GM19240 (cell line): ENCODE measurements around the gene SRC.

Experiments used
- DNase-seq: peaks from one replicate; pipeline ENCODE4 v3.0.0; 2011; ENCODE audit warnings: low spot score; ENCODE audit not compliant: insufficient read length

The SRC gene

DNA sequence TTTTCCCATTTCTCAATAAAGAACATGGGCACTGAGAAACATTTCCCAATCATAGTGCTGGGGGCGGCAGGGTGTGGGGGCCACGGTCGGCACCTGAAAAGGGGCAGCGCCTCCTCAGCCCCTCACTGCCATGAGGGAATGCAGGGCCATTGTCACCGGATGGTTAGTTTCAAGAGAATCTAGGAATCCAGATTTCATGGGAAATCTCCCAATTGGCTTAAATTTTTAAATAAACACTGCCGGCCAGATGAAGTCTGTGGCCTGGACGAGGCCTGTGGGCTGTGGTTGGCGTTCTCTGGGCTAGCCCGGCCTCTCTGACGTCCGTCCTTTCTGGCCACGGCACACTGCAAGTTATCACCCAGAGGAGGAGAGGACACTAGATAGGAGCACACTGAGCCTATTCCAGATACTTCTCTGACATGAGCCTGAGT, 30.9 kb upstream of the SRC start:
- no peak for DNase-seq

DNA sequence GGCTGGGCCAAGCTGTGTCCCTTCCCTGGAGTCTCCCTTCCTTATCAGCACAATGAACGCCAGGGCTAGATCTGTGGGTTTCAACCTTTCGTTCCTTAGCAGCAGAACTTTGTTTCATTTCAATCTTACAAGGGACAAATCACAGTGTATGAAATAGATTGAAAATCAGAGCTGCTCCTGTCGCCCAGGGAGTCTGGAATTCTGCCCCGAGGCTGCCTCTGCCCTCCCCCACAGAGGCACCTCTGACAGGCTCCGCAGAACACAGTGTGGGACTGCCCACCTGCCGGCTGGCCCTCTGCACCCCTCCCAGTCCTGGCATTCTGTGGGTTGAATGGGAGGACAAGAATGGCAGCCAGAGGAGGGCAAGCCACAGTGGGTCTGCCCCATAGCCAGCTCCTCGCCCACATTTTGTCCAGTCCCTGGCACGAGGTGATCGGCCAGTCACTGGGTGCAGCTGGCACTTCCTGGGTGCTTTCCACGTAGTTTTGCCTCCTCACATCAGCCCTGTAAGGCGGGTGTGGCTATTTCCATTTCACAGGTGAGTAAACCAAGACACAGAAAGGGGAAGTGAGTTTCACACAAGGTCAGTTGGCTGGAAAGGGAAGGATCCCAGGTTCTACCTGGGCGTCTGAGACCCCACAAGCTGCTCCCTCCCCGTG, 30.4 kb upstream of the SRC start:
- no peak for DNase-seq

DNA sequence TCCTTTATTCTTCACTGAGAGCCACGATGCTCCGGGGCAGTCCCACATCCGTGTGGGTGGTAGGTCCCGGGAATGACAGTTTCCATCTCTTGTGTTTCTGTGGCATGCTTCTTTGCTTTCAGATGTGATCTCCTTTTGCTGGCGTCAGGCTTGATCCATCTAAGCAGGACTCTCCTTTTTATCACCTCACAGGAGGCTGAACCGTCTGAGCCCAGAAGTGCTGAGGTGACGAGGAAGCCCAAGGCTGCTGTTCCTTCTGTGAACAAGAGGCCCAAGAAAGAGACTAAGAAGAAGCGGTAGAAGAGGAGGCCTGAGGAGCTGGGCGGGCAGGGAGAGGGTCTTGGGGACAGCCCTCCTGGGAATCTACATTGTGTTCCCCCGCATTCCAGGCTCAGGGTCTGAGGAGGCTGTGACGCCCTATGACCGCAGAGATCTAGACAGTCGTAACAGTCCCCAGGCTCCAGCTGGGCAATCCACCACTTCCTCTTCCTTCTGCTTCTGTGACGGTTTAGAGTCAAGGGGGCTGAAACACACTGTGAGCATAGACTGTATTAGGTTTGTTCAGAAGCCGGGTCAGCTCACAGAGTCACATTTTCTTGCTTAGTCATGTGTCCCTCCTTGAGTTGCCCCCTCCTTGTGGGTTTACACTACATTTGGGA, 29.7 kb upstream of the SRC start:
- DNase-seq: peak; percentile 50

DNA sequence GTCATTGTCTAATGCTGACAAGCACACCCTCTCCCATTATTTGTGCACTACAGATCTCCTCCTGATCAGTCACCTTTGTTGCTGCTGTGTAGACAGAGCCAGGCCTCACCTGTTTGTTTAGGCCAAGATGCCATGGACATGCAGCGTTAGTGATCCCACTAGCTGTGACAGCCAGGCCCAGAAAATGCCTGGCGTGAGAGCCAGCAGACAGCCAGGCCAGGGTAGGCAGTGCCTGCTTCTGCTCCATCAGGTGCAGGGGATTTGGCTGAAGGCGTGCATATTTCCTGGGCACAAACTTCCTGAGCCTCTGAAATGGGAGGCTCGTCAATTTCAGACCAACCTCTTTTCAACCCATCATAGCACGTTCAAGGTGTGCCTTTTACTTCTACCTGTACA, 29.2 kb upstream of the SRC start:
- no peak for DNase-seq

DNA sequence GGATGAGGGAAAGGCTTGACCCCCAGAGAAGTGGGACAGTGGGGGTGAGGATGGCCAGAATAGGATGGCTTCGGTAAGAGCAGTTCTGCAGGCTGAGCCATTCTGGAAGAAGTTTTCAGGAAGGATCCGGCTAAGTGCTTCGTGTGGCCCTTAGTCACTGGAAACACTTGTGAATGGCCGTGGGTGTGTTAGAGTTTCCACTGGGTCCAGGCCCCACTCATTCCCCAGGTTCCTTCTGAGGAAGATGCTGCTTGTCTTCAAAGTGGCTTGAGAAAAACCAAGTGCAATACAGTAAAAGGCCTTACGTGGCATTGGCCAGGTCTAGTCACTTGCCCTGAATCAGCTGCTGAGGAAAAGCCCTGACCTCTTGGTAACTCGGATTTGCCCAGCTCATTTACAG, 28.6 kb upstream of the SRC start:
- no peak for DNase-seq

DNA sequence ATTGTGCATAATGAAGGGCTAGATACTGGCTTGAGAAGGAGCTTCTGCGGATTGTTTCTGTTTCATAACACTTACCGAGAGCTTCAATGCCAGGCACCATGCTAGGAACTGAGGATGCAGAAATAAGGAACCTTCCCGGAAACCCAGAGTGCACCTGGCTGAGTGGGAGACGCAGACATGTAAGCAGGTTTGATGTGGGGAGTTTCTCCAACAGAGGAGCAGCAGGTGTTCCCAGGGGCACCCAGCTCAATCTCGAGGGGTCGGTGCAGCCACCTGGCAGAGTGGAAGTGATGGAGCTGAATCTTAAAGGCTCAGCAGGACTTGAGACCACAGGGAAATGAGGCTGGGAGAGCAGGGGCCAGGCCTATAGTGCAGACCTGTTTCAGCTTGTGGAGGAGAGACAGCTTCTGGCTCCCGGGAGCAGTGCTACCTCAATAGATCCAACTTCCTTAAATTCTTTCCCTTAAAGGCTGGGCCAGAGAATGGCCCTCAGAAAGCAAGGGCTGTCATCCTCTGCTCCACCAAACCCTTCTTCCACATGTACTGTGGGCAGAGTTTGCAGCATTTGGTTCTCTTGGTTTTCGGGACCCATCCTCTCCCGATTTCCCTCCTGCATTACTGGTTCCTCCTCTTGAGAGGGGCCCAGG, 27.8 kb upstream of the SRC start:
- no peak for DNase-seq

DNA sequence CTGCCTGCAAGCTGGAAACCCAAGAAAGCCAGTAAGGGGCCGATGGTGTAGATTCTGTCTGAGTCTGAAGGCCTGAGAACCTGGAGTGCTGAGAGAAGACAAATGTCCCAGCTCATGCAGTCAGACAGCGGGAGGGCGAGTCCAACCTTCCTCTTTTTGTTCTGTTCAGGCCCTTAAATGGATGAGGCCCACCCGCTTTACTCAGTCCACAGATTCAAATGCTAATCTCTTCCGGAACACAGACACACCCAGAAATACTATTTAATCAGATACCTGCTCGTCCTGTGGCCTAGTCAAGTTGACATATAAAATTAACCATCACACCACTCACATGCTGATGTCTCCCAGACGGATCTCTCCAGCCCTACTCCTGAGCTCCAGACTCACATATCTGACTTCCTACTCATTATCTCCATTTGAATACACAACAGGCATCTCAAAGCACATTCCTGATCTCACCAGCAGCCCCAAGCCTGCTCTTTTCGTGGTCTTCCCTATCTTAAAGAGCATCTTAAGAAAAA, 26.7 kb upstream of the SRC start:
- DNase-seq: no peak

DNA sequence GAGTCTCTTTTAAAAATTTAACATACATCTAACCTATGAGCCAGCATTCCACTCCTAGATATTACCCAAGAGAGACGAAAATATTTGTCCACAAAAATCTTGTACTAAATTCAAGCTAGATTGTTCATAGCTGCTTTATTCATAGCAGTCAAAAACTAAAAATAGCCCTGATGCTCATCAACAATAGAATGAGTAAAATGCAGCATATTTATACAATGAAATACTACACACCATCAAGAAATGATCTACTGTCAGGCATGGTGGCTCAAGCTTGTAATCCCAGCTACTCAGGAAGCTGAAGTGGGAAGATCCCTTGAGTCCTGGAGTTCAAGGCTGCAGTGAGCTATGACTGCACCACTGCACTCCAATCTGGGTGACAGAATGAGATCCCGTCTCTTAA, 22.0 kb upstream of the SRC start:
- no peak for DNase-seq

DNA sequence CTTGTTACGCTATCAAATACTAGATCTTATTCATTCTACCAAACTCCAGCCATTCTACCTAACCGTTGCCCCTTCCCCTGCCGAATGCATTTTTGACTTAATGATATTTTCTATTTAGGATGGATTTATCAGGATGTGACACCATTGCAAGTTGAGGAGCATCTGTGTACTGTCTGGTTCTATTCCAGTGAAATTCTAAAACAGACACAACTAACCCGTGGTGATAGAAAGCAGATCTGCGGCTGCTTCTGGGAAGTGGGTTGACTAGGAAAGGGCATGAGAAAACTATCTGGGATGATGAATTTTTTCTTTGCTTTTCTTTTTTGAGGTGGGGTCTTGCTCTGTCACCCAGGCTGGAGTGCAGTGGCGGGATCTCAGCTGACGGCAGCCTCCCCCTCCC, 20.7 kb upstream of the SRC start:
- no peak for DNase-seq

DNA sequence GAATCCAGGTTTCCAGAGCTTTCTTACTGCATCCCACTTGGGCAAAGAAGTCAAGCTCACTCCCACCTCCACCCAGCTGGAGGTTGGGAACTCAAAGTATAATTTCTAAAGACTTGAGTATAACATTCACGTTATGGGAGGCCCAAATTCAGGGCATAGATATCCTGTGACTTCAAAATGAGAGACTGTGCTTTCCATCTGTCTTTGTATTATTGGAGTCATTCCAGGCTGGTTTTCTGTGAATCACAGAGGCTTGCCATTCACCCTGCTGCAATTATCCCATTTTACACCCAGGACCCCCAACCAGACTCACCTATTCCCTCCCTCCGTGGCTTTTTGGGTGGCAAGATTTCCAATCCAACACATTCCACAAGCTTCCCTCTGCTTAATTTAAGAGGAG, 19.3 kb upstream of the SRC start:
- no peak for DNase-seq

DNA sequence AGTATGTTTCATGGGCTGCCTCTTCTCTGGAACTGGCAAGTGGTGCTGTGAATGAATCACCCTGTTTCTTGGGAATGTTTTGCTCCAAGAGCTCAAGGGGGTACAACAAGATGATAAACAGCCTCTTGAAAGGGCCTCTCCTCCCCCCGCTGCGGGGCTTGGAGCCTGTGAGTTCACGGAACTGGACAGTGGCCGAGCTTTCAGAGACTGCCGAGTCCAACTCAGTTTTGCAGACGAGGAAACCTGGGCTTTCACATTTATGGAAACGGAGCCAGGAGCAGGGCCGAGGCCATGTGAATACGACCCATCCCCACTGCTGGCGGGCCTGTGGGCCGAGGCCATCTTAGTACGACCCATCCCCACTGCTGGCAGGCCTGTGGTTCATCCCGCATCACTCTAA, 18.2 kb upstream of the SRC start:
- no peak for DNase-seq

DNA sequence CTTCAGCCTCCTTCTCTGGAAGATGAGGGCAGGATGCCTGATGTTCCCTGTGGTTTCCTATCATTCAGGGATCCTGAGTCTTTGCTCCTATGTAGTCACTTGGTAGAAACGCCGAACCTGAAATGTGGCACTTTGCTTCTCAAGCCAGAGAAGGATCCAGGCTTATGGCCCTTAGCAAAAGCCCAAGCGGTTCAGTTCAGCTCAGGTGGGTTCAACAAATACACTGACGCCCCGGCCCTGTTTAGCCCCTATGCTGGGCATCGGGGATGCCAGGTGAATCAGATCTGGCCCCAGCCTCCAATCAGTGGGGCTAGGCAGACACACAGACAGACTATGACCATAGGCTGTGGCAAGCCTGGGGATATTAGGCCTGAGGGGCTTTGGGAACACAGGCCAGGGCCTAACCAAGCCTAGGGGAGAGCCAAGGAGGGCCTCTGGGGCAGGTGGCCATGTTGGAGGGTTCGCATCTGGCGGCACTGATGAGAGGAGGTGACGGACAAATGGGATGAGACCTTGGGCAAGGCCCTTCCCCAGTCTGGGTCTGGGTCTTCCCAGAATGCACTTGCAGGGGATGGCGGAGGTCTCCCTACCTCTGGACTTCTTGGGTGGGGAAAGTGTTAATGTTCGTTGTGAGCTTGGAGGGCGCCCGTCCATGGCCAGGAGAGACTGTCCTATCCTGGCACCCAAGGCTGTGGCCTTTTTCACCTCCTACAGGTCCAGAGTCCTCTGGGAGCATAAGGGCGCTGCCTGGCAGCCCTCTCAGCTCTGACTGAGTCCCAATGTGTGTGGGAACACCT, 17.6 kb upstream of the SRC start:
- no peak for DNase-seq

DNA sequence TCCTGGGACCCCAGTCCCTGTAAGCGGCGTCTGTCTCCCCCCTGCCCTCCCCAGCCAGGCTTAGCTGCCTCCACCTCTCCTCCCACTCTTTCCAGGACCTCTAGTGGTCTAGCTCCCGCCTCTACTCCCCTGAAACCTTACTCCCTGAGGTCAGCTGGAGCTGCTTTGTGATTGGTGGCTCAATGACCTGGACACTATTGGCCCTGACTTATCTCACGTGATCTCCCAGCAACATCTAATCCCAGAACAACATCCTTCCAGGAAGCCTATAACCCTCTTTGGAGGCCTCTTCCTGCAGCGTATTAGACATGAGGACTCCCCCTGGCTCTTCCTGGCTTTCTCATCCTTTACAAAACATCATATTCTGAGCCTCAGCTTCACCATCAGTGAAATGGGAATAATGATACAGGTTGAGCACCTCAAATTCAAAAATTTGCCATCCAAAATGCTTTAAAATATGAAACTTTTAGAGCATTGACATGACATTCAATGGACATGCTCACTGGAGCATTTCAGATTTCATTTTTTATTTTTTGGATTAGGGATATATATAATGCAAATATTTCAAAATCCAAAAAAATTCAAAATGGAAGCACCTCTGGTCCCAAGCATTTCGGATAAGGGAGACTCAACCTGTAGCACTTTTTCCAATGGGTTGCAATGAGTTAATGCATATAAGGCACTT, 16.3 kb upstream of the SRC start:
- DNase-seq: no peak

DNA sequence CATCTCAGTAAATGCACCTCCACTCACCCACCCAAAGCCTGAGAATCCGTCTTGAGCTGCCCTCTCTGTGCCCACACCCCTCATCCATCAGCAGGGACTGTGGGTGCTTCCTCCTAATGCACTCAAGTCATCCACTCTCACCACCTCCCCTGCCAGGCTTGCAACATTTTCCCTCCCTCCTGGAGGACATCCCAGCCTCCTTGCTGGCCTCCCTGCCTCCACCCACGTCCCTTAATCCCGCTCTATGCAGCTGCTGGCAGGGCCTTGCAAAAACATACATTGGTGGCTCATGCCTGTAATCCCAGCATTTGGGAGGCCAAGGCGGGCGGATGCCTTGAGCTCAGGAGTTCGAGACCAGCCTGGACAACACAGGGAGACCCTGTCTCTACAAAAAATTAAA, 15.6 kb upstream of the SRC start:
- no peak for DNase-seq

DNA sequence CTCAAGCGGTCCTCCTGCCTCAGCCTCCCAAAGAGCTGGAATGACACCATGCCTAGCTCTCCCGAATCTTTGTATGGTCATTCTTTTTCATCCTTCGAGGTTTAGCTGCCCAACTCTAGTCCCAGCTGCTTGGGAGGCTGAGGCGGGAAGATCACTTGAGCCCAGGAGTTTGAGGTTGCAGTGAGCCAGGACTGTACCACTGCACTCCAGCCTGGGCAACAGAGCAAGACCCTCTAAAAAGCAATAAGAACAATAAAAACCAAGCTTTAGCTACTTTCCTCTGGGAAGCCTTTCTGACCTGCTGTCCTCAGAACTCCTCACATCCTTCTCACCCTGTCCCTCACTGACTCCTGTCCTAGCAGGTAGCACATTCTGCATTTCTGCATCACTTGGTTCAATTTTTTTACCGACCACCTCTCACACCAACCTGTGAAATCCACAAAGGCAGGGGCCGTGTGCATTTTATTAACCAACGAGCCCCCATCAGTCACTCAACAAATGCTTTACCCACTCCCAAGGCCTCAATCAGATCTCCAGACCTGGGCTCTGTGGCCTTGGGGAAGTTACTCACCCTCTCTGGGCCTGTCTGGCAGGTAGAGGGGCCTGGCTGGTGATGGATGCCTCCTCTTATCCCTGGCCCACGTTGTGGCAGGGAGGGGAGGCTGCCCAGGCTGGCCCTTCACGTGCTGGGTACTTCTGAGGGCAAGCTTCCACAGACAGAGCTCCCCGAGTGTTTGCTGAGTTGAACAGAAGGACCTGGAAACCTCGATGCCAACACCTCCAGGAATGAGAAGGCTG, 14.7 kb upstream of the SRC start:
- DNase-seq: no peak

DNA sequence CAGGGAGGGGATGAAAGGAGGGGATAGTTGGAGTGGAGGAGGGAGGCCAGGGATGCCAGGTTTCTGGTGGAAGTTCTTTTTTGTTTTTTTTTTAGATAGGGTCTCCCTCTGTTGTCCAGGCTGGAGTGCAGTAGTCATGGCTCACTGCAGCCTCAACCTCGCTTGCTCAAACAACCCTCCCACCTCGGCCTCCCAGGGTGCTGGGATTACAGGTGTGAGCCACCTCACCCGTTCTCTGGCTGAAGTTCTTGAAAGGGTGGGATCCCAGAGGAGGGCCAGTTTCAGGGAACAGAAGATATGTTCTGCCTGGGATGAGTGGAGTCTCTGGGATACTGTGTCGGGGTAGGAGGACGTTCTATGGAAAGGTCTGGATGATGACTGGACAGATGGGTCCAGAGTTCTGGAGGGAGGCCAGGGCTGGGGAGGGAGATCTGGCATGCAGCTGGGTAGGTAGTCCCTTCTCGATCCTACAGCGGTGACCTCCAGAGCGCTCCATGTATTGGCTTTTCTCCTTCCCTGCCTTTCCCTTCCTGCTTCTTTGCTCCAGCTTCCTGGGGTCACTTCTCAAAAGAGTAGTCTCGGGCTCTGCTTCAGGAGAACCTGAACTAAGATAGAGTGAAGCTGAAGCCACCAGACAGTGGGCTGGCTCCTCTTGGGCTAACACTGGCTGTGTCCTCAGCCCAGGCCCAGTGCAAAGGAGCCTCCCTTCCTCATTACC, 12.7 kb upstream of the SRC start:
- DNase-seq: no peak

DNA sequence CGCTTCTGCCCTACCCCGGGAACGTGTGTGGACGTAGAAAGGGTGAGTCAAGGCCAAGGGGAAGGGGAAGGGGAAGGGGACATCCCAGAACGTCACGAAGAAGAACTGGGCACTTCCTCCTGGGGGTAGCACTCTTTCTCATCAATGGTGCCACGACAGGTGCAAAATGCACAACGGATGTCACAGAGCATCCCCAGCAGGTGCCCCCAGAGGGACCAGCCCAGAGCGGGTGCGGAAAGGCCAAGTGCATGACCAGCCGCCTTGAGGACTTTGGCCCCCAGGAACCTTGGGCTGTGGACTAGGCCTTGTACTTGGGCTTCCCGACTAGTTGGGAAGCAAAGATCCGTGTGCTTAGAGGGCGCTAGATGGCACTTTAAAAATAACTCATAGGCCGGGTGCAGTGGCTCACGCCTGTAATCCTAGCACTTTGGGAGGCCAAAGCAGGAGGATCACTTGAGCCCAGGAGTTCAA, 12.1 kb upstream of the SRC start:
- no peak for DNase-seq

DNA sequence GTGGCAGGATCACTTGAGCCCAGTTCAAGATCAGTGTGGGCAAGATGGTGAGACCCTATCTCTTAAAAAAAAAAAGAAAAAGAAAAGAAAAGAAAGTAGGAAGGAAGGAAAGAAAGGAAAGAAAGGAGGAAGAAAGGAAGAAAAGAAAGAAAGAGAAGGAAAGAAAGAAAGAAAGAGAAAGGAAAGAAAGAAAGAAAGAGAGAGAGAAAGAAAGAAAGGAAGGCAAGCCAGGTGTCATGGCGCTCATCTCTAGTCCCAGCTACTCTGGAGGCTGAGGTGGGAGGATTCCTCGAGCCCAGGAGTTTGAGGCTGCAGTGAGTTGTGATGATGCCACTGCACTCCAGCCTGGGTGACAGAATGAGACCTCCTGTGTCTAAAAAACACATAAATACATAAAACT, 11.5 kb upstream of the SRC start:
- DNase-seq: no peak

DNA sequence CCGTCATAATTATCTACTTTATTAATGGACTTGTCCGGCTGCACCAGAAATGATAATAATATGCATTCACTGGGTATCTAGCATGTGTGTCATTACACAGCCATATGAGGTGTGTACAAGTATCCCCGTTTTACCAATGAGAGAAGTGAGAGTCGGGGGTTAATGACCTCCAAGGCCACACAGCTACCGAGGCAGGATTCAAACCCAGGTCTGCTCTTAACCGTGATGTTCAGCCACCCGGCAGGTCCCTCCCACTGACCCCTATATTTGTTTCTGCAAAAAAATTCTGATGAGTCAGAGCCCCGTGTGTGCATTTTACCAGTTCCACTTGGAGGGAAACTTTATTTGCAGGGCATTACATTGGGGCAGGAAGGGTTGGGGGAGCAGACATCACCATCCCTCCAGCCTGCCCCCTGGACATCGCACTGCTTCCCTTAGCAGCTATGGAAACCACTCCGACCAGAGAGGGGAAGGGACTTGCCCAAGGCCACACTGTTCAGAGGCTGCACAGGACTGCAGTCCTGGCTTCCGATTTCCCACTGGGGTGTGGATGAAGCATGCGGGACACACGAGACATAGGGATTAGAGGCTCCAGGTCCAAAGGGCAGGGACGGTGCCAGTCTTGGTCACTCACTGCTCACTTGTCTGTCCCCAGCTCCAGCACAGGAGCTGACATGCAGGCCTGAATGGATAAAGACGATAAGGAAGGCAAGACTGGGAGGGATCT, 10.1 kb upstream of the SRC start:
- DNase-seq: no peak
